Measurements from ENCODE around the gene SCN8A.

SCN8A gene

DNA sequence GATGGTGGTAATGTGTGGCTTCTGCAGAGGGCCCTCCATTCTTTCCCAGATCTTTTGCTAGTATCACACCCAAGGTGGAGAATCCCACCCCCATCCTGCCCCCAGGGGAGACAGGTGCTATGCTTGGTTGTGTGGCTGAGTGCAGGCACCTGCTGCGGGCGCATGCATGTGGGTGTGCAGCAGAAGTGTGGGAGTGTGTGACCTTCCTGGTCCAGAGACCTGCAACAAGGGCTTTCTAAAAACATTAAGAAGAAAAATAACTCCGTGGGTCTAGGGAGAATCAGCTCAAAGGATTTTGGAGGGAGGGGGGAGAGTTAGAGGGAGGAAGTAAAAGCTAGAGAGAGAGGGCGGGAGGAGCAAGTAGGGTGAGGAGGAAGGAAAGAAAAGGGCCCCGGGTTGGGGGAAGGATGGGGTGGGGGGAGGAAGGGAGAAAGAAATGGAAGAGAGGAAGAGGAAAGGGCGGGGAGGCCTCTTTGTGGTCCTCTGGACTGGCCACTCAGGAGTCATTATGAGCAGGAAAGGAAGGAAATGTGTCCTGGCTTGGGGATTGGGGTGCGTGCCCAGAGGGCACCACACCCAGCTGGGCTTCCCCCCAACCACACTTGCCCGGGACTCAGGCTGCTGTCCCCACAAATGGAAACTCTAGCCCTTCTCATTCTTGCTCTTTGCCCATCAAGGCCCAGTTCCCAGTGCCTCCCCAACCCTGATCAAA lies 260.5 kb downstream of the SCN8A start:
- TF ChIP-seq GATA2 (IDR thresholded peaks at IDR 0.05; ENCODE audit: low read depth, low read length): no peak
- no peak for TF ChIP-seq GATA3 (IDR thresholded peaks at IDR 0.05; ENCODE audit: low read depth, low read length)

DNA sequence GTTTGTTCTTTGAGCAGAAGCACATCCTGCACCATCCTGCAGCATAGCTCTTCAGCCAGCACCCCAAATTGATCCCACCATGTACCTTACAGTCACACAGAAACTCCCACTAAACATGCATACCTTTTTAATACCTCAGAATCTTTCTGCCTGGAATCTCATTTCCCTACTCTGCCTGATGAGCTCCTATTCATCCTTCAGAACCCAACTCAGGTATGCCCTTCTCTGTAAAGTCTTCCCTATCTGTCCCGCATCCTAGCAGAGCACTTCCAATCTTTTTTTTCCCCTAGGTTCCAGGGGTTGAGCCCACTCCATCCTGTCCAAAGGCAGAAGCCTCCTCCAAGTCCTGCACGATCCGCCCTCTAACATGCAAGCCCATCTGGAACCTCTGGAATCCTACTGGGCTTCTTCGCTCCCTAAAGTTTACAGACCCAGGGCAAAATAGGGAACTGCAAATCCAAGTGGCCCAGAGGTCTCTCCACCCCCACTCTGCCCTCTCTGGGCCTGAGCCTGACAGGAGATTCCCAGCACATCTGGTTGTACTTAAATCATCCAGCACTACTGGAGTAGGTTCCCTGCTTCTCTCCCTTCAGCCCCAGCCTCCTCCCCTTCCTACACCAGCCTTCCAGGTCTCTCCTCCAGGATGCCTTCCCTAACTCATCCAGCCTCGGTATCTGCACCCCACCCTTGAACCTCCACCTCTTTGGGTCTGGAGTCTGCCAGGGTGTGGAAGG lies 261.5 kb downstream of the SCN8A start:
- TF ChIP-seq GATA3 (IDR thresholded peaks at IDR 0.05; ENCODE audit: low read depth, low read length): no peak
- TF ChIP-seq GATA2 (IDR thresholded peaks at IDR 0.05; ENCODE audit: low read depth, low read length): no peak

DNA sequence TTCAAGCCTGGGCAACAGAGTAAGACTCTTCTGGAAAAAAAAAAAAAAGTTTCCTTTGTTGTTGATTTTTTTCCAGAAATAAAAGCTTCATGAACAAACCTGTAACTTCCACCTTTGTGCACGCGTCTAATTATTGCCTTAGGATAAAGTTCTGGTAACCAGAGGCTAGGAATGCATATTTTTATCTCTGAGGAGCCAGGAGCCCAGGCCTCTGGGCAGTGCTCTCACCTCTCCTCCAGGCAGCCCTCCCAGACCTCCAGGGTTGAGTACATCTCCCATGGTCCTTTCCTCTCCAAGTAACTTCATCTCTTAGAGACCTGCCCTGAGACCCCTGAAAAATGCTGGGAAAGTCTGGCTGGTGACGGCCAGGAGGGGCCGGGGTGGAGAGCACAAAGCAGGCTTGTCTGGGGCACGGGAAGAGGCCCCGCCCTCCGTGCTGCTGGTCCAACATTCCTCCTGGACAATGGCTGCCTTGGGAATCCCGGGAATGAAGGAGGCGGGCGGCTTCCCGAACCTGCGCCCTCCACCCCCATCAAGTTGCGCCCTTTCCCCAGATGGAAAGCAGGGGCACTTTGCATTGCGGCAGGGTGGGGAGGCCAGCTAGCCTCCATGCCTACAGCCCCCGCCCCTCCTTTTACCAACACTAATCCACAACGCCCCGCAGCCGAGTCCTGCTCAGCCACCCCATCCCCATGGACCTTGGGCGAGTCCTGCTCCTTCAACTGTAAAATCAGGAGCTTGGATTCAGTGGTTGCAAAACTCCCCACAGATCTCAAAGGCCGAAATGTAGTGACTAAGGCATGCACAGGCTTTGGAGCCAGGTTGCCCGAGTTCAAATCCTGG lies 264.8 kb downstream of the SCN8A start:
- TF ChIP-seq GATA3 (IDR thresholded peaks at IDR 0.05; ENCODE audit: low read depth, low read length) (no peak), GATA2 (IDR thresholded peaks at IDR 0.05; ENCODE audit: low read depth, low read length) (no peak)

DNA sequence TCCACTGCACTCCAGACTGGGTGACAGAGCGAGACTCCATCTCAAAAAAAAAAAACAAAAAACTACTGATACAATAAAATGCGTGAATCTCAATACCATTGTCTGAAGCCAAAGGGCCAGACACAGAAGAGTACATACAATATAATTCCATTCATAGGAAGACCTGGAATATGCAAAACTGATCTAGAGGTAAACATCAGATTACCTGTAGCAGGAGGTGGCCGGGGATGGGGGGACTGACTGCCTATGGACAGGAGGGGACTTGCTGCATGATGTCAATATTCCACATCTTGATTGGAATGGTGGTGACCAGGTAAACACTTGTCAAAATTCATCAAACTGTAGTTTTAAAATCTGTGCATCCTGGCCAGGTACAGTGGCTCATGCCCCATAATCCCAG lies 270.0 kb downstream of the SCN8A start:
- TF ChIP-seq GATA3 (IDR thresholded peaks at IDR 0.05; ENCODE audit: low read depth, low read length) (no peak), GATA2 (IDR thresholded peaks at IDR 0.05; ENCODE audit: low read depth, low read length) (no peak)
